NCI-H446 (cell line): Measurements from ENCODE around the gene OSBPL7.

Experiments used
- DNase-seq, 2 experiments: peaks; one replicate each; lab custom pipeline; 2025; lab: John Stamatoyannopoulos, UW

The OSBPL7 gene

DNA sequence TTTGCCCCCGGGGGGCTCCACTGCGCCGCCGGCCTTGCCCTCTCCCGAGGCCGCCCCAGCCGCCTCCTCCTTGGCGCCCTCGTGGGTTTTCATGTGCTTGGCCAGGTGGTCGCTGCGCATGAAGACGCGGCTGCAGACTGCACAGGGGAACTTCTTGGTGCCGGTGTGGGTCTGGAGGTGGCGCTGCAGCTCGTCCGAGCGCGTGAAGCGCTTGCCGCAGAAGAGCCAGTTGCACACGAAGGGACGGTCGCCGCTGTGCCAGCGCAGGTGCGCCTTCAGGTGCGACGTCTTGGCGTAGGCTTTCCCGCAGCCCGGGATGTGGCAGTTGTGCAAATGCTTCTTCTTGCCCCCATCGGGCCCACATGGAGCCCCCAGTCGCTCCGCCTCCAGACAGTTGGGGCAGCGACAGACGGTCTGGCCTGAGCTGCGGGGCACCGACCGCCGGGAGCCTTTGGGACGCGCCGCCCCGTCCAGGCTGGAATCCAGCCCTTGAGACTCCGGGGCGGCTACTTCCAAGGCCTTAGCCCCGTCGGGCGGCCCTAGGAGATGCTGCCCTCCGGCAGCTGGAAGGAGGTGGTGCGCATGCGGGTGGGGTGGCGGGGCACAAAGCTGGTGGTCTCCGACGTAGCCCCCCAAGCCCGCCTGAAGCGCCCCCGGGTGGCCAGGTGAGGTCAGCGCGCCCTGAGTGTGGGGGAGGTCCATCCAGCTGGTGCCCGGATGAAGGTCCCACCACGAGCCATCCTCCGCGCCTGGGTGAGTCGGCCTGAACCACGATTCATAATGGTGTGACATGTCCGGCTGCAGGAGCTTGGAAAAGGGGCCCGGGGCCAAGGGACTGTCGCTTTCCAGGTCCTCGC, 26.0 kb upstream of the OSBPL7 start:
- no peak for DNase-seq

DNA sequence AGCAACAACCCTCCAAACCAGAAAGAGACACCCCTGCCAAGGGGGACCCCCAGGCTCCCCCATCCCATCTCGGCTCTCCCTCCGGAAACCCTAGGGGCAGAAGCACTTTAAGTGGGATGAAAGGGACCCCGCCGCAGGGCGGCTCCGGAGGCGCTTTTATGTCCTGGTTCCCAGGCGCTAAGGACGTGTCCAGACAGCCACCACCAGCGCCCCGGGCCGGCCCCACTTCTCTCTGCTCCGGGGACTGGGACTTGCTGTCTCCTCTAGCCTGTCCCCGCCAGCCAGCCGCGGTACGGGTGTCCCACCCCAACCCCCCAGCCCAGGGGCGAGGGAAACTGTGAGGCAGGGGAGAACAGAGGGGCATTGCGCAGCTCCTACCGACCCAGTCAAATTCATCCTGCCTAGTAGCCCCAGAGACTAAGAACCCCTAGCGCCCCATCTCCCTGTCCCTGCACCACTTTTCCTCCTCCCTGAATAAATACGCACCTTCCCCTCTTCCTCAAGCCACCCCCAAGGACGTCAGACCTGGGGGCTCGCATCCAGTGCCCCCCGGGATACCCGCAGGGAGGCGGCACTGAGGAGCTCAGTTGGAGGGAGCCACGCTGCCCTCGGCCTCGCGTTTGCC, 25.2 kb upstream of the OSBPL7 start:
- no peak for DNase-seq

DNA sequence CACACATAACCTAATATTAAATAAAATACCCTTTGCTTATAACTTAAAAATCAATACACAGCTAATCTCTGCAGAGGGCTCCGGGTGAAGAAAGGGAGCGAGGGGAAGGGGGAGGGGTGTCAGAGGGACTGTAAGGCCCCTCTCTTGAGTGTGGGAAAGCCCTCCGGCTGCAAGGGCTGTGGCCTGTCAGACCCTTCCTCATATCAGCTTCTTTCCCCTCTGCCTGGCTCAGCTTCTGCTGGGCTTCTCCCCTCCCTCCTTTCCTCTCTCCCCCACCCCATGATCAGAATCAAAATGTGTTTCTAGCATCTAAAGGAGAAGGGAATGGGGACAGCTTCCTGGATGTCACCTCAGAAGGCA, 24.1 kb upstream of the OSBPL7 start:
- DNase-seq, result no peak

DNA sequence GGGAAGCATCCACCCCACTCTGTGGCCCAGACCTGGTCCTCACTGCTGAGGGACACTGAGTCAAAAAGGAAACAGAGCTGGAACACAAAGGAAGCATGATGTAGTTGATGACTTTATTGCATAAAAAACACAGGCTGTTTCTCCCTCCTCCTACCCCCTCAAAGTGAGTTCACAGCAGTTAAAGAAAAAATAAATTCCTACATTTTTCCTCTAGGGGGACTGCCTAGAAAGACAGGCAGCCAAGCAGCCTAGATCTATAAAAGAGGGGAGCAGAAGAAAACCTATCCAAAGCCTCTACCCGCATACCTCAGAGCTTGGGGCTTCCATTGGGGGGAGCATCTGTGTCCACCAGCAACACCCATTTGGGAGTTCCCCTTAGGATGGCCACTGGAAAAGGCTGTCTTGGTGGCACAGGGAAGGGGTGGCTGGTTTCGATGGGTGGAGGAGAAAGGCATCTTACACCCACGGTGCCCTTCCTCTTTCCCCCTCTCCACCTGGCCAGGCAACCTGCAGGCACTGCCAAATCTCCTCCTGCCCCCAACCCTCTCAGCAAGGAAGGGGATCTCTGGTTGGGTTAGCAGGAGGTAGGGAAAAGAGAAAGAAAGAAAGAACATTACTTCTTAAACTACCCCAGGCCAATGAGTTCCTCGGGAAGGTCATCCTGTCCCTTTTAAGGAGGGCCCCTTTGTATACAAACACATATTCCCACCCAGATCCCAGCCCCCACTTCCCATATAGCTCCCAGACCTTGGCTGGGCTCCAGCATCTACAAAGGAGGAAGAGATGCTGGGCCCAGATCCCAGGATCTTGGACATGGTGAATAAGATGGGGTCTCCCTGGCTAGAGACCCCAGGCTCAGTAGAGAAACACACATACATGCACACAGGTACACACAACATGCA, 23.5 kb upstream of the OSBPL7 start:
- DNase-seq, result no peak

DNA sequence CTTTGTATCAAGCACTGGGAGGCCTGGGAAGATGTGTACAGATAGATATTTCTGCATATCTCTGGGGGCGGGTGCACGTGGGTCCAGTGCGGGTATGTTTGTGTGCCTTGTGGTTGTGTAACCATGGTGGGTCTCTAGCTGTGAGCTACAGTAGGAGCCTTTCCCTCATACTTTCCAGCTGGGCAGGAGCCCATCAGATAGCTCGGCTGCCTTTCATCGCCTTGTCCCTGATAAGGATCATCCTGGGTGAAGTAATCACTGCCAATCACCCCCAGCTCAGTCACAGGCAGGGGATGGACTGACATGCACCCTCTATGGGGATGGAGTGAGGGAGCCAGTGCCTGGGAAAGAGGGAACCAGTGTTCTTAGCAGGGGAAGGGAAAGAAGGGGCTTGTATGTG, 22.6 kb upstream of the OSBPL7 start:
- no peak for DNase-seq

DNA sequence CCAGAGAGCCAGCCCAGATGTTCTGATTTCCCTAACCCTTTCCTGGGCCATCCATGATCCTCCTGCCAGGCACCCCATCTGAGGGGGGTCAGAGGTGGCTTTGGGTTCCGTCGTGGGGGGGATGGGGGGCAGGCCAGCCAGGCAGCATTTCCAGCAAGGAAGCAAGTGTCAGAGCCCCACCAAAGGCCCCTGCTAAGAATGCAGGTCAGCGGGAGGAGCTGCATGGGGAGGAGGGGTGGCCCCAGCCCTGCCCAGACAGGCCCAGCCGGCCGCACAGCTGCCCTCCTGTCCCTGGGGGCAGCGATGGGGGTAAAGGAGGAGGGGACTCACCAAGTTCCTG, 21.8 kb upstream of the OSBPL7 start:
- DNase-seq, result no peak

DNA sequence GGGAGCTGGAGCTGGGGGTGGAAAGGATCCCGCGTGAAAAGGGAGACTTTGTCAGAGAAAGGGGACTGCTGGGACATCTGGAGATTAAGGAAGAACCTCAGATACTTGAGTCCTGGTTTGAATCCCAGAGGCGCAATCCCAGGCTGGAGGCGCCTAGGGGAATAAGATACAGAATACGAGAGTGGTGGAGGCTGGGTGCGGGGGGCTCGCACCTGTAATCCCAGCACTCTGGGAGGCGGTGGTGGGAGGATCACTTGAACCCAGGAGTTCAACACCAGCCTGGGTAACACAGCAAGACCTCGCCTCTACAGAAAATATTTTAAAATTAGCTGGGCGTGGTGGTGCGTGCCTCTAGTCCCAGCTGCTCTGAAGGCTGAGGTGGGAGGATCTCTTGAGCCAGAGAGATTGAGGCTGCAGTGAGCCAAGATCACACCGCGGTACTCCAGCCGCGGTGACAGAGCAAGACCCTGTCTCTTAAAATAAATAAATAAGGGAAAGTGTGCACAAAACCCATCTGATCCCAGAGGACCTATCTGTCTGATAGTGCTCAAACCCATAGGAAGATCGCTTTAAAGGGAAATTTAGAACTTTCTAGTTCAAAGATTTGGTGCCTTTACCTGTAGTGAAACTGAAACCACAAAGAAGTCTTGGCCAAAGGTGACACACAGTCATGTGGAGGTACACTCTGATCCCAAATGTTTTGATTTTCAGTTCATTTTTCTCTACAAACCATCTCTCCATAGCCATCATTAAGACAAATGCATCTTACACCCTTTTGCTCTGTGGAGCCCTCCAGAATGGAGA, 20.1 kb upstream of the OSBPL7 start:
- no peak for DNase-seq

DNA sequence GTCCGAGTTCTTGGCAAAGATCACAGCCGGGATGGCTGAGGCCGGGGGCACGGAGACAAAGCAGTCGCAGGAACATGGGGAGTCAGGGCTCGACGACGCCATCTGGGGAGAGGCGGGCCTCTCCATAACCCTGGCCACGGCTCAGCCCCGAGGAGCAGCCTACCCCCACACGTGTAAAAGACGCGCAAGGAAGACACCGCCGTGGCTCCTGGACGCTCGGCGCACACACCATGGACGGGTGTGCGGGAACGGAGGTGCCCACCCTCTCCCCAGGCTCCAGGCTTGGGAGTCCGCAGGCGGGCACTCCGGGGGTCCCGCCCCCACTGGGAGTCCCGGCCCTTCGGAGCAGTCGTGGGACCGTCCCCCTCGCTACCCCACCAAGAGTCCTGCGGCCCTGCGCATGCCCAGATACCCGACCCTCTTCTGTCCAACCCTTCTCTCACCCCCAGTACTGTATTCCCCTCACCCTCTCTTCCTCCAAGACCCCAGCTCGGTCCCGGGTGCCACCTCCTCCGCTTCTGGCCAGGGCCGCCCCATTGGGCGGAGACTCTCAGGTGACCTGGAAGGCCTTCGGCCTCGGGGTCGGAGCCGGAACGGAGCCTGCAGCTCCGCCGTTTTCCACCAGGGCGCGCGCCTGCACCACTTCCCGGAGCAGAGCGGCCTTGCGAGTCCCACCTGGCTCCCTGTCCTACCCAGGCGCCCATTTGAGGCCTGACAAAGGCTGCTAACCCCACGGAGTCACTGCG, 19.3 kb upstream of the OSBPL7 start, which contains the start of gene SCRN2:
Gene SCRN2, minus strand, starts transcription at position 532 of the 746 bp plus-strand sequence. Its CDS starts 430 bp downstream, at position 102.
- peak; percentile 57 to 86 for DNase-seq

DNA sequence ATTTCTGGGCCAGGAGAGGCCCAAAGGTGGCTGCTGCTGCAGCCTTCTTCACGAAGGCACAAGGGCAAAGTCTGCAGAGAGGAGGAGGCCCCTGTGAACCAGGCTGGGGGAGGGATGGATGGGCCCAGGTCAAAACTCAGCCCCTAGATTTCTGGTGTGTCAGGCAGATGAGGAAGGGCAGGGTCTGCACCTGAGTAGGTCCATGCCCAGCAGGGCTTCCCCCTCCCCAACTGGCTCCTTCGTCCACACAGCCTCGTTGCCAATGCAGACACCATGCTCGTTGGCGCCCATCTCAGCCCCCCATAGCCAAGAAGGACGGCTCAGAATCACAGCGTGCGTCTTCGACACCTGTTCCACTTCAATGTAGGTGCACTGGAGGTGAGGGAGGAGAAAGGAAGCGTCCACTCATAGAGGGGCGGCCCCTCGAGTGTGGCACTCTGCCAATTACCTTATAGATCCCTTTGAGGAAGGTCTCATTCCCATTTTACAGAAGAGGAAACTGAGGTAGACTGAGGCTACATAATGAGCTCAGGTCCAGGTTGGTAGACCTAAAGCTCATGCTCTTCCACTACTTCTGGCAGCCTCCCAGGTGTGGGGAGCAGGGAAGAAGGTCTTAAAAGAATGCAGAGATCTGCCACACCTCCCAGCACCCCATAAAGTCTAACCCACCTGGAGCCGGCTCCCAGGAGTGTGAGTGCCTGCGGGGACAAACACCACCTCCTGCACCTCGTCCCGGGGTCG, 18.6 kb upstream of the OSBPL7 start:
- no peak for DNase-seq

DNA sequence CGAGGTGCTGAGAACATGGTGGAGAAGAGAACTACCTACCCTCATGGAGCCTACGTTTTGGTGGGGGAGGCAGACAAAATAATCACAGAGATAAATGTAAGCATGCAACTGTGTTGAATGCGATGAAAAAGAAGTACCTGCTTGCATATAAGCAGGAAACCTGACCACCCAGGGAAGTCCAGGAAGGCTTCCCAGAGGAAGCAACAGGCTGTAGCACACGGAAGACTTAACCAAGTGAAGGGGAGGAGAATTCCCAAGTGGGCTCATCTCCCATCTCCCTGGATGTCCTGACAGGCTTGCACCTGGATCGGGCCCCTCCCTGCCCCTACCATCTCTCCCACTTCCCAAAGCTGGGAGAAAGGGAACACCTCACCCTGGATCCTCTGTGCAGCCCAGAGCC, 17.5 kb upstream of the OSBPL7 start:
- no peak for DNase-seq

DNA sequence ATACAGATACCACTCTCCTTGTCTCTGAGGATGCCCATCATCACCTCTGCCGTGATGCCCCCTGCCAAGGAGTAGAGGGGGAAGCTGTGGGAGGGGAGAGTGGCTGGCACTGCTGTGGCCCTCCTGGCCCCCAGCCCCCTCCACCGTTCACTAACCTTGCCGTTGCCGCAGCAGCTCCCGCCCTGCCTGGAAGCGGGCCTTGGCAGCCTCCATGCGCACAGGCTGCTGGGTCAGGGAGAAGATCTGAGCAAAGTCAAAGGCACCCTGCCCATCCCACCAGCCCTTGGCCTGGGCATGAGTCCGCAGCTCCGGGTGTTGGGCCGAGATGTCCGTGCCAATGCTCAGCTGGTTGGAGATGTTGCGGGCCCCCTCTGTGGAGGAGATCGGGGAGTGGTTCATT, 17.0 kb upstream of the OSBPL7 start:
- no peak for DNase-seq

DNA sequence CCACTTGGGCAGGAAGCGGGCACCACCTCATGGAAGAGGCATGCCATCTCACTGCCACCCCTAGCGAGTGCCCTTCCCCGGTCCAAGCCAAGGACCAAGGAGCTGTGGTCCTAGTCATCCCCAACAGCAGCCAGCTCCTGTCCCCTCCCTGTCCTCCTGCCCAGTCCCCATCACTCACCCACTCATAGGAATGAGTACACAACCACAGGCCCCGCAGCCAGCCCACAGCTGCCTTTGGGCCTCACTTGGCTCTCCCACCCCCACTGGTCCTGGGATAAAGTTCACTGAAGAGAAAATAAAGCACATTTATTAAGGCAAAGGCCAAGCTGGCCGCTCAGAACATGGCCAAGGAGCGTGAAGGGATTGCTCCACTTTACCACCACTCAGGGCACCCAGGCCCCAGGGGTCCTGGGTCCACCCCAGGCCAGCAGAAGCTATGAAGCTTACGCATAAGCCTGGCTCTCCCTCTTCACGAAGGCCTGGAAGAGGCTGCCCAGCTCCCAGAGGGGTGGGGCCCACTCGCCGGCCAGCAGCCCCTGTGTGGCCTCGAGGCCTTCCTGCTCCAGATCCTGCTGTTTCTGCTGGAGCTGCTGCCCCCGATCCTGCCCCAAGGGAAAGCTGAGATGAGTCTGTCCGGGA, 15.9 kb upstream of the OSBPL7 start:
- no peak for DNase-seq

DNA sequence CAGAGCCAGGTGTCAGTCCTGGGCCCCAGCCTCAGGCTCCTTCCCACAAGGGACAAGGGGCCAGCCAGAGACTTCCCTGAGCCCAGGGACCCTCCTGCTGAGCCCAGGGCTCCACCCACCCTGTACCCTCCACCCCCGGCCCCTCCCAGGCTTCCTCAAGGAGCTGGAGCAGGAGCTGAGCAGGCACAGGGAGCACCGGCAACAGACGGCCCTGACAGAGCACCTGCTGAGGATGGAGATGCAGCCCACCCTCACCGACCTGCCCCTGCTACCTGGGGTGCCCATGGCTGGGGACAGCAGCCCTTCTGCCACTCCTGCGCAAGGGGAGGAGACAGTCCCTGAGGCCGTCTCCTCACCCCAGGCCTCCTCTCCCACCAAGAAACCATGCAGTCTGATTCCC, 15.0 kb upstream of the OSBPL7 start:
- no peak for DNase-seq

DNA sequence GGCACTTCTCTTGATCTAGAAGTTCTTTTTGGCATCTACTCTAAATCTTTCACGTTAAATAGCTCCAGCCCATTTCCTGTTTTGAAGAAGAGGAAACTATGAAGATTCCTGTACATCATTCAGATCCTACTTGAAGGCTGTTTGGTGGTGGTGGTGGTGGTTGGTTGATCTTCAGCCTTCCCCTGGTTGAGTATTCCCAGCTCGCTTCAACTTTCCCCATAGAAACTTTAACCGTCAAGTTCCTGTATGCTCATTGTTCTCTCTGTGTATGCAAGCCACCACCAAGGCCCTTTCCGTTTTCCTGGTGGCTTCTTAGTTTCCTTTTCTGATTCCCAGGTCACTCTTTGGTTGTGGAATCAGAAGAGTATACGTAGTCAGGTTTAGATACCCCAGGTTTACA, 13.2 kb upstream of the OSBPL7 start:
- DNase-seq, result no peak

DNA sequence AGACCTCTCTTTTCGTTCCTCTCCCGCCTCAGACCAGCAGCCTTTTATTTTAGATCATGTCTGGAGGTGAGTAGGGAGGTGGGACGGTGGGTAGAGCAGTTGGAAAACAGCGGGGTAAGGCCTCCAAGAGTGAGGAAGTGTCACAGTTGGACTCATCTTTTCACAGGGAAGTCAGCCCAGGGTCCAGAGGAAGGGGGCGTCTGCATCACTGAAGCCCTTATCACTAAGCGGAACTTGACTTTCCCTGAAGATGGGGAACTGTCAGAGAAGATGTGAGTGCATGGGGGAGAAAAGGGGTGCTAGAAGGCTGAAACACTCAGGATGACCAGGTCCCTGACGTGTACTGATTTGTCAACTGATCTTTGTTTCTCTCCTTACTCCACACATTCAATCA, 10.3 kb upstream of the OSBPL7 start:
- no peak for DNase-seq

DNA sequence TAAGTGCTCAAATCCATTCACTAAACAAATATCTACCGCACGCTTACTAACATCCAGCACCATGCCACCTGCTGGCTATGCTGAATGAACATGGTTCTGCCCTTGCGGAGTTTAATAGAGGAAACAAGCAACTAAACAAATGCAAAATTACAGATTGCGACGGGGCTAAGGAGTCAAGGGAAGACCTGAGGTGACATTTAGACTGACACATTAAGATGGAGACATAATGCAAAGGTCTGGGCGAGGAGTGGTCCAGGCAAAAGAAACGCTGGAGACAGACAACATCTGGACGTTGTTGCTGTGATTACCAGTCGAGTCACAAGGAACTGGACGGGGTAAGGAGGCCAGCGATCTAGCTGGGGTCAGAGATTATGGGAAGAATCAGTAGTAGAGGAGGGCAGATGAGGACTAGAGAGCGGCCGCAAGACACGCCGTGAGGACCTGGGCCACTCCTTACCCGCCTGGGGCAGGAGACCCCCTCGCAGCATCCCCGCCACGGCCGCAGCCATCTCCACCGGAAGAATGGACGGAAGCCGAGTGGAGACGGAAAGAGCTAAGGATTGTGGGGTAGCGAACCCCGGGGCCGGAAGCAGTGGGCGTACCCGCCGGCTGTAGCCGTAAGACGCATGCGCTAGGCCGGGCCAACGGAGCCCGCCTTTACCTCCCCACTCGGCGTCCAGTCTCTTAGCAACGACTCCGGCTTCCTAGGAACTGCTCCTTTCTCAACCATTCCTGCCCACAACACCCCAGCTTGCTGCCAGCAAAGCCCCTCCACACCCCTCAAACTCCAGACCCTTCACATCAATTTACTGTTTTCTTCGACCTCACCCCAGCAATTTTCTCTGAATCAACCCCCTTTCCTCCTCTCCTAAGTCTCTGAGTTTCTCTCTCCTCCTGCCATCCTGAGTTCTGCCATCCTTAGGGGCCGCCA, 9.7 kb upstream of the OSBPL7 start, which contains the start of the genes LRRC46 and MRPL10:
Gene LRRC46, plus strand, starts transcription at position 668 of the 931 bp plus-strand sequence. CDS start 320 bp downstream, outside the sequence.
Gene MRPL10, minus strand, starts transcription at position 539 of the 931 bp plus-strand sequence. Its CDS starts 30 bp downstream, at position 509.
- DNase-seq, result peak; percentile 67 to 92

DNA sequence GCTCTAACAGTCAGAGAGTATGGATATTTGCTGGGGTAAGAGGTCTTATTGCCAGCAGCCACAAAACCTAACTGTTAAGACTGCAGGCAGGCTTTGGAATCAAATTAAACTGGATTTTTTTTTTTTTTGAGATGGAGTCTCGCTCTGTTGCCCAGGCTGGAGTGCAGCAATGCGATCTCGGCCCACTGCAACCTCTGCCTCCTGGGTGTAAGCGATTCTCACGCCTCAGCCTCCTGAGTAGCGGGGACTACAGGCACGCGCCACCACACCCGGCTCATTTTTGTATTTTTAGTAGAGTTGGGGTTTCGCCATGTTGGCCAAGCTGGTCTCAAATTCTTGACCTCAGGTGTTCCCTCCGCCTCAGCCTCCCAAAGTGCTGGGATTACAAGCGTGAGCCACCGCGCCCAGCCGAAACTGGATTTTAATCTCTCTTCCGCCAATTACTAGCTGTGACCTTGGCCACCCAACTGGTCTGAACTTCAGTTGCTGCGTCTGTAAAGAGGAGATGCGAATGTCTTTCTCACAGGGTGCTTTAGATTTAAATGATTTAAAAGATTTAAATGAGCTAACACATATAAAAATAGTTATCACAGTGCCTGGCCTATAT, 8.9 kb upstream of the OSBPL7 start:
- no peak for DNase-seq

DNA sequence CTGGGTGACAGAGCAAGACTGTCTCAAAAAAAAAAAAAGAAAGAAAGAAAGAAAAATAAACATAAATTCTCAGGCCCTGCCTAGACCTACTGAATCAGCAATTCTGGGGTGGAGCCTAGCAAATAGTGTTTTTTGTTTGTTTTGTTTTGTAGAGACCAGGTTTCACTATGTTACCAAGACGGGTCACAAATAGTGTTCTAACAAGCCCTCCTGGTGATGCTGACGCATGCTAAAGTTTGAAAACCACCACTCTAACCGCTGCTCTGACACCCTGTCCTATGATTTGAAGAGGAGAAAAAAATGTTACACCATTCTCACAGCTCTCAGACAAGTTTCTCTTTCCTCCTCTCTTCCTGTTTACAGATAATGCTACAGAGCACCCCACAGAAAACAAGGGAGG, 8.3 kb upstream of the OSBPL7 start:
- DNase-seq, result no peak
